GM18508 (cell line): ENCODE data around the gene ACSL1.

Experiments used
- ATAC-seq: cut with Tn5 transposase; IDR thresholded peaks from one replicate; pipeline ENCODE4 v1.9.1; 2021; ENCODE audit warnings: moderate number of reproducible peaks; ENCODE audit not compliant: insufficient read depth, unreplicated experiment

ACSL1 gene

DNA sequence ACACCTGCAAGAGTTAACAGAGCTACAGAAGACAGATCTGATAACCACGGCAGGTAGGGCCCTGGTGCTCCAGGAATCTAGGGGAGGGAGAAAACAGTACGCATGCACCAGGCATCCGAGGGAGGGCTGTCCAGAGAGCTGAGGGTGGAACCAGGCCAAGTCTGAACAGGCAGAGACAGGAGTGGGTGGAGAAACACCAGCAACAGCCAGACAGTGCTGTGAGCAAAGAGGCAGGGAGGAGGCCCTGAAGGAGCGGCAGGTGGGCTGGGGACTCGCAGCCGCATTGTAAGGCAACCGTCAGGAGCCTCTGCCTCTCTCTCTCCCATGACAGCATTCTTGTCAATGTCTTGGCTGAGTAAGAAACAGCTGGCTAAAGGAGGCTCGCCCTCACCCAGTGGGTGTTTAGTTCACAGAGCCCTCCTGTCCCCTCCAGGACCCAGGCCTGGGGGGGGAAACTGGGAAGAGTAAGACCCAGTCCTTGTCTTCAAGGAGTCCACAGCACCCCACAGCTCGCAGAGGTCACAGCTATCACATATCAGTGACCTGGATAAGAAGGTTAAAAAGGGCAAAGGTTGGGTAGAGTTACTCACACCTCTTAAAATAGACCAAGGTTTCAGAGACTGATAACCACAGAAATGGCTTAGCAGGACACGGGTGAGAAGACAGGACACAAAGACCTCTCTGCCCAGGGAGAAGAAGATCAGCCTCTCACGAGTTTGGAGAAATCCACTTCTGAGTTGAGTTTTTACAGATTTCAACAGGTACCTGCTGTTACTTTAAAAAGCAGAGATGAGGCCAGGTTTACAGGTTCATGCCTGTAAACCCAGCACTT is 10.5 kb downstream of the ACSL1 start:
- ATAC-seq, result peak; percentile 63

DNA sequence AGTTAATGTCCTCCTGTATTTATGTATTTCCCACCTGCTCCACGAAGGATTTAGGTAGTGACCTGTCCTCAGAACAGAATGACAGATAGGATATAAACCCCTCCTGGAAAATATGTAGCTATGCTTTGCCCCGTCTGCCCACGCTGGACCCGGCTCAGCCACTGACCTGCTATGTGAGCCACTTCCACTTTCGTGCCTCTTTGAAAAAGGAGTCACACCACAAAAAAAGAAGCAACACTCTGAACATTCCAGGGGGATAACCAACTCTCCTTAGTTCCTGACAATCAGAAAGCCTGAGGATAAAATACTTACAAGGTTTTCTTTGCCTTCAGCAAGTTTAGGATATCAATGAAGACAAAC is 11.1 kb downstream of the ACSL1 start:
- no peak for ATAC-seq

DNA sequence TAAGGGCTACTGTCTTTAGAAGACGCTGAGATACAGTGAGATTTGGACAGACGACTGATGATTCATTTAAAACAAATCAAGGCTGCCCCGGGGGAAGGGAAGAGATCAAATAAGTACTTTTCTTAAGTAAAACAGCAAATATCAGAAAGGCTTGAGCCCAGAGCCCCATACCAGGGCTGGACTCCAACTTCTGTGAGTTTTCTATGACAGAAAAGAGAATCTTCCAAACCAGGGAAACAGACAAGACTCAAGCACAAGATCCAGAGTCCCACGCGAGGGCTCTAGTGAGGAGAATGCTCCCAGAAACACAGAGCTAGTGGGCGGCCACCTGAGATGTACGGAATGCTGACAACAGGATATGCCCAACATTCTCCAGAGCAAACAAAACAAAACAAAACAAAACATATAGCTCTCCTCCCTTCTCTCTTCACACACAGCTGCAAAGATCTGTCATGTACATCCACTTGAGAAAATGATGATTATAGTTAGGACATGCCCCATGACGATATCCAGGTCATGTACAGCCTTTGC is 13.1 kb downstream of the ACSL1 start:
- no peak for ATAC-seq

GRCh38 chr4:184812199-184812542 is 13.6 kb downstream of the ACSL1 start:
- ATAC-seq, result no peak

GRCh38 chr4:184811526-184812198 is 14.1 kb downstream of the ACSL1 start:
- ATAC-seq, result no peak

GRCh38 chr4:184810720-184811119 is 15.0 kb downstream of the ACSL1 start:
- no peak for ATAC-seq

DNA sequence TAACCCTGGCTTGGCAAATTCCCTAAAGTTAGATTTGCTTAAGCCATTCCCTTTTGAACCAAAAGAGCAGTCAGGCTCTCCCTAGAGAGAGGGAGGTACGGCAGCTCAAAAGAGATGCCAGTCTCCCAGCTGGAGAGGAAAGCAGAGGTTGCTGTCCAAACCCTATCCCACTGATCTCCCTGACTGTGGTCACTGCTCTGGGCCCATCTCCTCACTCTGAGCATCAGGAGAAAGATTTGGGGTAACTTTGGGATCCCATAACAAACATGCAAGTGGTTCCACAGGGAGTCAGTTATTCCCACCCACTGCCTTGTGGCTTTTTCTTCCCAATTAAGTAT is 17.1 kb downstream of the ACSL1 start:
- ATAC-seq, result no peak

DNA sequence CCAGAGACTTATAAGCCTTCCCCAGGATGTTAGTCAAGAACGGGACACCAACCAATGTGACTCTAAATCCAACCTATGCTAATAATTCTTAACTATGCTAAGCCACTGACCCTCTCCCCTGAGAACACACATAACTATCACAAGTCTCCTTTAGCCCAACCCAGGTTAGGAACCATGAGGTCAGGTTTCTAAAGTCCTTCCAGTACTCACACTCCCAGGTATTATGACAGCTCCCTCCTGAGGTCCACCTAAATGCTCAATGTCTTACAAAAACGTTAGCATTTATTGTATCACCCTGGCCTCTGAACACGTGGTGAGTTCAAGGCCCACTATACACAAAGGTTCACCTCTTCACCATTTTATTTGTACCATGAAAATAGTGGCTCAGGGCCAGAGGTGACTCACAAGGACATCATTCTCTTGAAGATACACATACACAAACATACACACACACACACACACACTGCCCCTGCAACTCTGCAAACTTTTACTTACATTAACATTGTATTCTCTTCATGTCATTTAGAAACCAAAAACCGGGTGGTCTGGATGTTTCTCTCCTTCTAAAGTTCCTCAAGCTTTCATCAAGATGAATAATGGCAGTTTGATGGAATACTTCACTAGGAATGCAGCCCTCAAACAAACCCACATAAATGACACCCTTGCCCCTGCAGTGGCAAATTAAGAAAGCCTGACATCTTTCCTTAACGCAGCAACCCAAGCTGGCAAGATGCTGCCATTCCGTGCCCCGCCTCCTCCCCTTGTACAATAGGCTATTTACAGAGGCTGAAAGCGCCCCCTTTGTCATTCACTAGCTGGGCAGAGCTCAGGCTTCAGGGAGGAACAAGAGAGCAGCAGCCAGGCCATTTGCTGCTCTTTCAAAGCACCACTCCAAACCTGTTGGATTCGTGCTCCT is 17.7 kb downstream of the ACSL1 start:
- no peak for ATAC-seq

GRCh38 chr4:184807256-184807655 is 18.5 kb downstream of the ACSL1 start:
- no peak for ATAC-seq

DNA sequence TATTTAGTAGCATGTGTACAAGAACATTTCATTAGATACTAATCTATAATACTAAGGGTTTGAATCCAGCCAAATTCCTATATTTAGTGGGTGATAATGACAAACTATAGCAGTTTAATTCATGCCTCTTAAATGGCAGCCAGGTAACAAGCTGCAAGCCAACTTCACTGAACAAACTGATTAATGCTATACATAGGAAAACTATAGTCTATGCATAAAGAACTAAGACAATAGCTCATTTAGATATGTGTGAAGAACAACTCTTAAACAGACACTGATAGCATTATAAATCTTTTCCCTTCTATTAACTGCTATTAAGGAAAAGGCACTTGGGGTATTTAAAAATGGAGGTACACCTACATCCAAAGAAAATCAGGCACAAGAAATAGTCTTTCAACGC is 19.1 kb downstream of the ACSL1 start:
- ATAC-seq, result no peak

DNA sequence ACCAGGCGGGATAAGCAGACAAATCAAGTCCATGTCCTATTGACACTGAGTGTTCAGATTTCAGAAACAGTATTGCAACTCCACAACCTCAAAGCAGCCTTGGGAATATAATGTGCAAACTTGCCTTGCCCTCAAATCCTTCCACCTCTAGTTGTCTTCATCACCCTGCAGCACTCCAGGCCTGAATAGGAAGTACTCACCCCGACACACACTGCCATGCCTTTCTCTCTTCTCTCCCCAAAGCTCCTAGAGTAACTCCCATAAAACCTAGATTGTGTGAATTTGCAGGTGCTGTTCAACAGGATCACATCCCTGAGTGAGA is 19.6 kb downstream of the ACSL1 start:
- ATAC-seq, result no peak

GRCh38 chr4:184805462-184806228 is 20.1 kb downstream of the ACSL1 start:
- ATAC-seq, result peak; percentile 42

- ATAC-seq, result no peak
Measured at GRCh38 chr4:184804621-184805020, 21.1 kb downstream of the ACSL1 start.

DNA sequence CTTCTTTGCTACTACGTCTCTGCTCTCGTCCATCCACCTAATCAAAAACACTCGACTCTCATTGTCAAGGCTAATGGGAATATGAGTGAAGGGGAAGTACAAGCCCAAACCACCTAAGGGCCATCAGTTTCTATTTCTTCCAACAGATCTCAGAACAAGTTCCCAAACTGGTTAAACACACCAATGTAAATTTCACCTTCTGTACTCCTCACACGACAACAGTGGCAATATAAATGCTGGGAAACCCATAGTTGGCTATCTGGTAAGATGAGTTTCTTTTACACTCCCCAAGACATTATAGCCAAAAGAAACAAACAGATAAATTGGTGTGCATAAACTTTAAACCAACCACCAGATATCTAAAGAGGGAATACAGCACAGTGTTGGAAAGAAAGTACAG is 21.9 kb downstream of the ACSL1 start:
- no peak for ATAC-seq

DNA sequence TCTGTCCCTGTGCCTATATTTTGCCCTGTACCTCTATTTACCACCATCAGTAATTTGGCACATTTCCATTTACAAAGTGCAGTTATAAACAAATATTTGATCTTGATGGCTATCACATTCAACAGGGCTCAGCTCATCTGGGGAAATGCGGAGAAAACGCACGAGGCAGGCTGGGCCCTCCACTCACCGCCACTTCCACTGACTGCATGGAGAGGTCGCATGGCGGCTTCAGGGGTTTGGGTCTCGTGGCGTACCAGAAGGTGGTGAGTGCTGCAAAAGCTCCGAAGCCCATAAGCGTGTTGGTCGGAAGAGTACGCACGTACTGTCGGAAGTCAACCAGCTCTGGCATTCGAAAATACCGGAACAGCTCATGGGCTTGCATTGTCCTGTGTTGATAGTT is 22.6 kb downstream of the ACSL1 start:
- no peak for ATAC-seq

DNA sequence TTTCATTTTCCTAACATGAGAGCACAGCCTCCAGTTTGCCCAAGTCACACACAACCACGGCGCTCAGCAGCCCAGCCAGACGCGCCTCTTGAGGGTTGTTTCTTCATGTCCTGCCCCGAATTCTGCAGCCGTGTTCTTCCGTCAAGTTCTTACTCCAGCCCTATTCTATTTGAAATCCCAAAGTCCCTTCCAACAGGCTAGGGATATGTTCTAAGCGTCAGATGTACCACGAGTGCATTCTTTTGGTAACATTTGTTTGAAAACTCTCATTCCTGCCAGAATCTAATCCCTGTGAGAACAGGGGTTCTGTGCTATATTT is 23.1 kb downstream of the ACSL1 start:
- ATAC-seq, result no peak

- no peak for ATAC-seq
Measured at GRCh38 chr4:184801781-184802696, 23.7 kb downstream of the ACSL1 start.

- no peak for ATAC-seq
Measured at GRCh38 chr4:184798504-184798903, 27.3 kb downstream of the ACSL1 start.

DNA sequence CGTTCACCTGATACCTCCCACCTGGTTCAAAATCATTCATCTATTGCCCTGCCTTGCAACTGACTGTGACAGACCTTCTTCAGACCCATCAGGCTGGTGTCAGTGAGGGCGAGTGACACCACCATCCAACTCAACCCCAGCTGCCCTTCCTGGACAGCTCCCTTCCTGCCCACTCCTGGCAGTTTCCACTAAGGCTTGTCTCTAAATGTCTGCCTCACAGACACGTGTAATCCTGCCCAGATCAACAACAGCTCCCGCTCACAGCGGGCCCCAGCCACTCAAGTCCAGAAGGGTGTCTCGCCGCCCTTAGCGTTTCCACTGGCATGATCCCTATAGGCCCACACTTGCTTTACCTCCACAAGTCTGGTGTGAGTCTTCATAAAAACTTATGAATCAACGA is 28.9 kb downstream of the ACSL1 start:
- ATAC-seq, result no peak
